Lung (tissue), 16 donors: ENCODE data around the gene ZNF418. TPM values are rescaled to one million over a fixed set of nuclear protein-coding genes. Genes with fewer than 3 reads are reported as not detected.

Experiments
- ATAC-seq: fragments of 200-7000 bp; cut with Tn5 transposase; one replicate; pipeline ENCODE4 v1.9.1; 2020; ENCODE audit warnings: moderate number of reproducible peaks; ENCODE audit not compliant: insufficient read depth, low FRiP score
- DNase-seq, 3 donors: peaks; one replicate each; pipeline ENCODE4 v3.0.0-alpha.2; 2013 to 2017
- H3K27ac ChIP-seq, 2 donors: one replicate each; pipeline ENCODE4 v1.5.1; 2013; ENCODE audit warnings: mild to moderate bottlenecking in 2 of 2, moderate library complexity in 2 of 2, control low read depth in 1 of 2, inconsistent platforms in 1 of 2, low read depth in 1 of 2, low read length in 1 of 2
- H3K27me3 ChIP-seq, 3 donors: one replicate each; pipeline ENCODE4 v1.5.1; 2013; ENCODE audit warnings: low read length in 2 of 3; ENCODE audit not compliant: control insufficient read depth in 3 of 3, insufficient read depth in 3 of 3
- H3K36me3 ChIP-seq, 4 donors: one replicate each; pipeline ENCODE4 v1.5.1; 2013; ENCODE audit warnings: low read length in 4 of 4, mild to moderate bottlenecking in 1 of 4, moderate library complexity in 1 of 4; ENCODE audit not compliant: control insufficient read depth in 4 of 4, insufficient read depth in 4 of 4
- H3K4me1 ChIP-seq, 5 donors: one replicate each; pipeline ENCODE4 v1.5.1; 2013; ENCODE audit warnings: low read length in 5 of 5, mild to moderate bottlenecking in 2 of 5, moderate library complexity in 1 of 5; ENCODE audit not compliant: control insufficient read depth in 5 of 5, insufficient read depth in 5 of 5
- H3K4me3 ChIP-seq: one replicate; pipeline ENCODE4 v1.5.1; 2013; ENCODE audit warnings: mild to moderate bottlenecking, control low read depth, moderate library complexity
- H3K9ac ChIP-seq, 2 donors: one replicate each; pipeline ENCODE4 v1.5.1; 2013; ENCODE audit warnings: low read length in 2 of 2, control low read depth in 1 of 2; ENCODE audit not compliant: insufficient read depth in 1 of 2
- H3K9me3 ChIP-seq, 4 donors: one replicate each; pipeline ENCODE4 v1.5.1; 2013; ENCODE audit warnings: low read length in 3 of 4, mild to moderate bottlenecking in 1 of 4, moderate library complexity in 1 of 4; ENCODE audit not compliant: control insufficient read depth in 4 of 4, insufficient read depth in 3 of 4
- WGBS, 2 donors: extraction: QIAGEN DNeasy Blood & Tissue Kit; methylation state at CpG; one replicate each; pipeline ENCODE4 v1.1.7; 2013; 5-methylcytosine and 5-hydroxymethylcytosine counted together
- long read RNA-seq, 5 donors: transcript quantifications; one replicate each; lab custom pipeline, GENCODE V29; 2026
- polyA plus RNA-seq, 2 donors: library from polyadenylated mRNA; stranded (reverse); fragments of 200-250 nt; gene quantifications; one replicate each; pipeline ENCODE4 v1.2.1, GENCODE V29; 2013
- total RNA-seq, 2 donors: library from RNA; depleted of rRNA in 1 of 2; stranded (reverse); fragments of >200 nt in 1 of 2; gene quantifications; one replicate each; pipeline ENCODE4 v1.2.1, GENCODE V29; 2014 to 2021
- TF ChIP-seq, protein P1 (sequence below): IDR thresholded peaks from 2 replicates; pipeline ENCODE4 v1.5.1; 2012; ENCODE audit warnings: mild to moderate bottlenecking; ENCODE audit errors: control extremely low read depth, extremely low read depth
- donor health status: control.
- donor health status: control.
- donor health status: Bipolar disorder and iron deficiency.
- donor health status: healthy.
- donor health status: DM: yes; HTN: yes; CAD: no.

ZNF418 gene
- total RNA-seq (10 to 100 TPM in 1 of 2 donors, 1 to 10 TPM in 1; 7.0 to 20.8 TPM), polyA plus RNA-seq (1 to 10 TPM; 1.9 to 2.5 TPM)
- long read RNA-seq, donor 1, partial matches to known transcripts = 0 of 4 reads
- long read RNA-seq, donor 1, other reads (novel, unspliced or antisense) = 0 of 4 reads
- long read RNA-seq, donor 2 = 0 reads
- long read RNA-seq, donor 3 = 0 reads
- long read RNA-seq, donor 4 = 0 reads
- long read RNA-seq, donor 5 = 0 reads

GRCh38 chr19:57934820-57935665 is at the start of gene ZNF418:
TSS of gene ZNF418 (minus strand) at chr19:57935402. CDS start at chr19:57933822, 1,580 bp downstream.
- H3K27me3 ChIP-seq = no peaks in the 10 kb centered on the region
- WGBS, 2 donors = 4 to 5% methylated on average over 54 of the region's 54 CpGs
- H3K9ac ChIP-seq = peak within 1 kb of the TSS; percentile 57 to 83
- H3K9me3 ChIP-seq = peaks cover 0 to 54% (median 33%) of the 10 kb centered on the region in 4 donors
- H3K27ac ChIP-seq = peak within 1 kb of the TSS; percentile 48 to 67
- H3K36me3 ChIP-seq = peaks cover 3 to 43% (median 20%) of the 10 kb centered on the region in 4 donors
- ATAC-seq (peak; percentile 90), DNase-seq (peak; percentile 83 to 95 (median 93))
- H3K4me1 ChIP-seq = peaks cover 0 to 5% (median 3%) of the 10 kb centered on the region in 5 donors
- H3K4me3 ChIP-seq = peak within 1 kb of the TSS; percentile 81
- TF ChIP-seq, protein P1, sequence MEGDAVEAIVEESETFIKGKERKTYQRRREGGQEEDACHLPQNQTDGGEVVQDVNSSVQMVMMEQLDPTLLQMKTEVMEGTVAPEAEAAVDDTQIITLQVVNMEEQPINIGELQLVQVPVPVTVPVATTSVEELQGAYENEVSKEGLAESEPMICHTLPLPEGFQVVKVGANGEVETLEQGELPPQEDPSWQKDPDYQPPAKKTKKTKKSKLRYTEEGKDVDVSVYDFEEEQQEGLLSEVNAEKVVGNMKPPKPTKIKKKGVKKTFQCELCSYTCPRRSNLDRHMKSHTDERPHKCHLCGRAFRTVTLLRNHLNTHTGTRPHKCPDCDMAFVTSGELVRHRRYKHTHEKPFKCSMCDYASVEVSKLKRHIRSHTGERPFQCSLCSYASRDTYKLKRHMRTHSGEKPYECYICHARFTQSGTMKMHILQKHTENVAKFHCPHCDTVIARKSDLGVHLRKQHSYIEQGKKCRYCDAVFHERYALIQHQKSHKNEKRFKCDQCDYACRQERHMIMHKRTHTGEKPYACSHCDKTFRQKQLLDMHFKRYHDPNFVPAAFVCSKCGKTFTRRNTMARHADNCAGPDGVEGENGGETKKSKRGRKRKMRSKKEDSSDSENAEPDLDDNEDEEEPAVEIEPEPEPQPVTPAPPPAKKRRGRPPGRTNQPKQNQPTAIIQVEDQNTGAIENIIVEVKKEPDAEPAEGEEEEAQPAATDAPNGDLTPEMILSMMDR = no peak

- DNase-seq (no peak), ATAC-seq (no peak)
- no peaks in the 10 kb centered on the region for H3K27me3 ChIP-seq
- peaks cover 54 to 85% (median 70%) of the 10 kb centered on the region in 4 donors for H3K9me3 ChIP-seq
- TF ChIP-seq, protein P1 = no peak
- H3K4me1 ChIP-seq = no peaks in the 10 kb centered on the region
- 96 to 98% methylated on average over 3 of the region's 3 CpGs for WGBS, 2 donors
- H3K4me3 ChIP-seq = no peak overlapping the region
- H3K9ac ChIP-seq = no peak overlapping the region
- H3K27ac ChIP-seq = no peak overlapping the region
- H3K36me3 ChIP-seq = peaks cover 25 to 84% (median 66%) of the 10 kb centered on the region in 4 donors
Measured at GRCh38 chr19:57978586-57979289, 43.5 kb upstream of the ZNF418 start.

GRCh38 chr19:57974434-57974833 is 39.2 kb upstream of the ZNF418 start, which contains the start of gene C19orf18:
TSS of gene C19orf18 (minus strand) at chr19:57974534. CDS start at chr19:57974432, 102 bp downstream.
- DNase-seq = no peak
- WGBS, 2 donors = 97 to 99% methylated on average over 4 of the region's 4 CpGs
- H3K4me3 ChIP-seq = no peak within 1 kb of the TSS
- no peaks in the 10 kb centered on the region for H3K4me1 ChIP-seq
- no peaks in the 10 kb centered on the region for H3K27me3 ChIP-seq
- no peak within 1 kb of the TSS for H3K9ac ChIP-seq
- TF ChIP-seq, protein P1 = no peak
- H3K27ac ChIP-seq = no peak within 1 kb of the TSS
- H3K9me3 ChIP-seq = peaks cover 29 to 64% (median 51%) of the 10 kb centered on the region in 4 donors
- peaks cover 6 to 53% (median 29%) of the 10 kb centered on the region in 4 donors for H3K36me3 ChIP-seq
- no peak for ATAC-seq
